Fibroblast of mammary gland (primary cell): Measurements from ENCODE around the gene FAM120A.

Experiments
- DNase-seq: peaks from one replicate; pipeline ENCODE4 v3.0.0-alpha.2; 2010; ENCODE audit warnings: low read depth
- H3K4me3 ChIP-seq: 2 replicates; pipeline ENCODE4 v1.5.1; 2011; ENCODE audit warnings: low read depth, mild to moderate bottlenecking, low read length, moderate library complexity; ENCODE audit not compliant: control insufficient read depth
- CTCF ChIP-seq: conservative IDR thresholded peaks from 2 replicates; pipeline ENCODE4 v1.5.1; 2011; ENCODE audit warnings: low read depth, low read length, inconsistent platforms; ENCODE audit not compliant: control insufficient read depth, insufficient read depth

Gene FAM120A

GRCh38 chr9:93612052-93612795 is 160.7 kb downstream of the FAM120A start:
- DNase-seq, result no peak
- TF ChIP-seq CTCF, result no peak
- no peak overlapping the region for H3K4me3 ChIP-seq

- H3K4me3 ChIP-seq, result no peak overlapping the region
- TF ChIP-seq CTCF, result no peak
- DNase-seq, result no peak
Measured at GRCh38 chr9:93612796-93613154, 161.3 kb downstream of the FAM120A start.

GRCh38 chr9:93613174-93613573 is 161.7 kb downstream of the FAM120A start:
- no peak overlapping the region for H3K4me3 ChIP-seq
- DNase-seq, result no peak
- TF ChIP-seq CTCF, result no peak

- TF ChIP-seq CTCF, result no peak
- H3K4me3 ChIP-seq, result no peak overlapping the region
- DNase-seq, result no peak
Measured at GRCh38 chr9:93613791-93614190, 162.3 kb downstream of the FAM120A start.

- no peak overlapping the region for H3K4me3 ChIP-seq
- no peak for DNase-seq
- TF ChIP-seq CTCF, result no peak
Measured at GRCh38 chr9:93614830-93615468, 163.5 kb downstream of the FAM120A start.
